Stimulated activated CD4-positive, alpha-beta T cell treated with anti-CD3 and anti-CD28 coated beads, TNF-alpha, amount 100 ng/mL, for 4 hours (primary cell): ENCODE measurements around the gene LRRC71.

Experiments
- DNase-seq, 3 experiments: peaks; one replicate each; pipeline ENCODE4 v3.0.0-alpha.2; 2020; ENCODE audit warnings: low read depth in 3 of 3

Gene LRRC71

GRCh38 chr1:156892190-156893047, 28.0 kb upstream of the LRRC71 start:
- peak; percentile 74 to 77 (median 76) for DNase-seq

- DNase-seq = no peak
Observed at GRCh38 chr1:156893048-156893953, 27.1 kb upstream of the LRRC71 start, which contains the start of gene PEAR1. TSS of gene PEAR1 (plus strand) at chr1:156893718. CDS start at chr1:156903927, 10,209 bp downstream.

- no peak for DNase-seq
Observed at GRCh38 chr1:156894001-156894400, 26.4 kb upstream of the LRRC71 start.

- DNase-seq = no peak
Observed at GRCh38 chr1:156894711-156895454, 25.5 kb upstream of the LRRC71 start.

- no peak for DNase-seq
Observed at GRCh38 chr1:156895455-156895812, 25.0 kb upstream of the LRRC71 start.

GRCh38 chr1:156895927-156896326, 24.5 kb upstream of the LRRC71 start:
- DNase-seq = no peak

- DNase-seq = no peak
Observed at GRCh38 chr1:156896490-156897033, 23.9 kb upstream of the LRRC71 start.

GRCh38 chr1:156897078-156897825, 23.2 kb upstream of the LRRC71 start:
- no peak for DNase-seq

- no peak for DNase-seq
Observed at GRCh38 chr1:156898161-156898566, 22.3 kb upstream of the LRRC71 start.

GRCh38 chr1:156898971-156899664, 21.3 kb upstream of the LRRC71 start:
- DNase-seq = no peak

- no peak for DNase-seq
Observed at GRCh38 chr1:156899956-156900718, 20.3 kb upstream of the LRRC71 start.

- DNase-seq = no peak
Observed at GRCh38 chr1:156900896-156901589, 19.4 kb upstream of the LRRC71 start.

- DNase-seq = no peak
Observed at GRCh38 chr1:156901590-156901900, 18.9 kb upstream of the LRRC71 start.

GRCh38 chr1:156901966-156902915, 18.2 kb upstream of the LRRC71 start:
- DNase-seq = no peak

GRCh38 chr1:156903328-156904091, 16.9 kb upstream of the LRRC71 start:
- no peak for DNase-seq

GRCh38 chr1:156904187-156904959, 16.1 kb upstream of the LRRC71 start:
- no peak for DNase-seq
